HCT116 (cell line): ENCODE measurements around the gene RGS6. TPM values are rescaled to one million over a fixed set of nuclear protein-coding genes. Genes with fewer than 3 reads are reported as not detected.

Source experiments
- ATAC-seq: fragments of 200-7000 bp; cut with Tn5 transposase; 2 replicates; pipeline ENCODE4 v1.9.1; 2020; ENCODE audit warnings: mild to moderate bottlenecking, moderate library complexity
- BruUV-seq: library from RNA; stranded (reverse); fragments of 400-500 nt; replicated peaks from 2 replicates; lab custom pipeline; 2021; lab: Mats Ljungman, UMichigan
- CTCF ChIA-PET: fragments of 300-600 bp; sonication (Branson Sonifier 250); formaldehyde crosslinking; loops from one replicate; lab custom pipeline; 2021; ENCODE audit warnings: antibody characterized with exemption; lab: Charles Lee
- POLR2A ChIA-PET: fragments of 300-600, 350-600 bp; sonication (Branson Sonifier 250); formaldehyde crosslinking; loops from one replicate; lab custom pipeline; 2021; ENCODE audit warnings: antibody characterized with exemption; lab: Charles Lee
- RAD21 ChIA-PET, 2 experiments: fragments of 300-600 bp; sonication (Branson Sonifier 250); formaldehyde crosslinking; loops; one replicate each; lab custom pipeline; 2023; ENCODE audit warnings: low total read pairs in 2 of 2; ENCODE audit not compliant: uncharacterized antibody in 2 of 2, unreplicated experiment in 2 of 2, low non-redundant PET in 1 of 2; lab: Charles Lee
- DNase-seq: peaks from one replicate; pipeline ENCODE4 v3.0.0-alpha.2; 2010; ENCODE audit warnings: low read depth, low spot score
- H2AFZ ChIP-seq: fragments of 200-600 bp; shearing (Covaris generic), sonication (generic); 2 replicates; pipeline ENCODE4 v1.6.1; 2017; ENCODE audit warnings: low read depth, mixed run types, mixed read lengths, antibody characterized with exemption, low read length; ENCODE audit not compliant: poor library complexity, severe bottlenecking
- H3K27ac ChIP-seq: 2 replicates; pipeline ENCODE4 v1.5.1; 2012; ENCODE audit warnings: low read depth, low read length
- H3K27me3 ChIP-seq: fragments of 200-600 bp; sonication (generic); 2 replicates; pipeline ENCODE4 v1.6.1; 2016; ENCODE audit warnings: mixed run types, low read length, mixed read lengths; ENCODE audit not compliant: insufficient read depth
- H3K36me3 ChIP-seq, 2 experiments: fragments of 200-500 bp in 1 of 2; fragments of 200-600 bp in 1 of 2; sonication (Bioruptor generic) in 1 of 2; sonication (generic) in 1 of 2; 2 replicates each; pipeline versions ENCODE4 v1.5.1 to v1.6.1; 2014 to 2016; ENCODE audit warnings: low read length in 2 of 2, inconsistent platforms in 1 of 2, mixed read lengths in 1 of 2, mixed run types in 1 of 2; ENCODE audit not compliant: insufficient read depth in 2 of 2, control insufficient read depth in 1 of 2
- H3K4me1 ChIP-seq, 2 experiments: fragments of 200-600 bp in 1 of 2; sonication (generic) in 1 of 2; 2 replicates each; pipeline versions ENCODE4 v1.5.1 to v1.6.1; 2012 to 2017; ENCODE audit warnings: low read length in 2 of 2, inconsistent platforms in 1 of 2, mild to moderate bottlenecking in 1 of 2, mixed read lengths in 1 of 2, mixed run types in 1 of 2, moderate library complexity in 1 of 2; ENCODE audit not compliant: insufficient read depth in 2 of 2, control insufficient read depth in 1 of 2
- H3K4me2 ChIP-seq: fragments of 200-600 bp; sonication (generic); 2 replicates; pipeline ENCODE4 v1.6.1; 2017; ENCODE audit warnings: mixed run types, low read length, mixed read lengths
- H3K4me3 ChIP-seq, 2 experiments: fragments of 200-600 bp in 1 of 2; sonication (generic) in 1 of 2; replicated peaks in 1 of 2; 2 replicates each; pipeline ENCODE4 v1.5.1; 2011 to 2016; ENCODE audit warnings: low read length in 2 of 2, control low read depth in 1 of 2, low read depth in 1 of 2, mild to moderate bottlenecking in 1 of 2, mixed read lengths in 1 of 2, mixed run types in 1 of 2
- H3K79me2 ChIP-seq: fragments of 200-600 bp; sonication (generic); 2 replicates; pipeline ENCODE4 v1.6.1; 2017; ENCODE audit warnings: mild to moderate bottlenecking, mixed run types, low read length, moderate library complexity, mixed read lengths; ENCODE audit not compliant: insufficient read depth
- H3K9ac ChIP-seq: fragments of 200-600 bp; sonication (generic); 2 replicates; pipeline ENCODE4 v1.6.1; 2016; ENCODE audit warnings: low read length, mixed read lengths
- H3K9me2 ChIP-seq: fragments of 200-600 bp; sonication (generic), shearing (Covaris generic); 2 replicates; pipeline ENCODE4 v1.6.1; 2017; ENCODE audit warnings: mixed run types, mild to moderate bottlenecking, moderate library complexity; ENCODE audit not compliant: insufficient read depth
- H3K9me3 ChIP-seq, 2 experiments: fragments of 200-500 bp in 1 of 2; fragments of 200-600 bp in 1 of 2; sonication (Bioruptor generic) in 1 of 2; sonication (generic) in 1 of 2; 2 replicates each; pipeline ENCODE4 v1.6.1; 2014 to 2017; ENCODE audit warnings: low read length in 2 of 2, mixed read lengths in 2 of 2, inconsistent platforms in 1 of 2, low read depth in 1 of 2, mild to moderate bottlenecking in 1 of 2, mixed run types in 1 of 2, moderate library complexity in 1 of 2; ENCODE audit not compliant: control insufficient read depth in 1 of 2, insufficient read depth in 1 of 2
- H4K20me1 ChIP-seq: fragments of 200-600 bp; sonication (generic), shearing (Covaris generic); 2 replicates; pipeline ENCODE4 v1.6.1; 2017; ENCODE audit warnings: mixed run types, mild to moderate bottlenecking, moderate library complexity; ENCODE audit not compliant: insufficient read depth
- ELF1 ChIP-seq: IDR thresholded peaks from 2 replicates; pipeline ENCODE4 v1.6.1; 2012; ENCODE audit warnings: low read depth, borderline replicate concordance
- EZH2phosphoT487 ChIP-seq: fragments of 200-600 bp; IDR thresholded peaks from 2 replicates; pipeline ENCODE4 v1.6.1; 2018; ENCODE audit warnings: antibody characterized with exemption, borderline replicate concordance
- POLR2A ChIP-seq: IDR thresholded peaks from 2 replicates; pipeline ENCODE4 v1.7.0; 2011; ENCODE audit warnings: borderline replicate concordance; ENCODE audit not compliant: insufficient read depth, insufficient read length; ENCODE audit errors: extremely low read depth
- POLR2AphosphoS5 ChIP-seq: IDR thresholded peaks from 2 replicates; pipeline ENCODE4 v1.6.1; 2011; ENCODE audit warnings: mild to moderate bottlenecking, low read depth, low read length, moderate library complexity
- RAD21 ChIP-seq: IDR thresholded peaks from 2 replicates; pipeline ENCODE4 v1.6.1; 2012; ENCODE audit warnings: low read depth, mild to moderate bottlenecking
- REST ChIP-seq: IDR thresholded peaks from 2 replicates; pipeline ENCODE4 v1.6.1; 2012; ENCODE audit warnings: low read depth
- TCF7L2 ChIP-seq: IDR thresholded peaks from 2 replicates; pipeline ENCODE4 v1.7.0; 2011; ENCODE audit warnings: borderline replicate concordance, inconsistent platforms; ENCODE audit not compliant: insufficient read depth, insufficient read length; ENCODE audit errors: extremely low read depth
- ZFX ChIP-seq: fragments of 450-650 bp; IDR thresholded peaks from 2 replicates; pipeline ENCODE4 v1.6.1; 2017
- ZNF274 ChIP-seq: fragments of 200-500 bp; sonication (Bioruptor generic); IDR thresholded peaks from 2 replicates; pipeline ENCODE4 v1.6.1; 2014; ENCODE audit warnings: mild to moderate bottlenecking, low read depth, low read length, inconsistent platforms
- intact Hi-C: fragments of 100-400 bp; cut with micrococcal nuclease; formaldehyde crosslinking; loops from 2 replicates; pipeline ENCODE4 v1.10.0; 2022
- total RNA-seq: library from RNA; stranded (reverse); gene quantifications from one replicate; pipeline ENCODE4 v1.2.1, GENCODE V29; 2021; ENCODE audit not compliant: unreplicated experiment

The RGS6 gene
- total RNA-seq, 1 experiment from 2014 or later, result 4.7 TPM

GRCh38 chr14:72611506-72611905 is 679.3 kb downstream of the RGS6 start:
- Histone ChIP-seq H3K4me2 (no peak overlapping the region), H3K36me3 (no peaks in the 10 kb centered on the region), H3K9me2 (no peaks in the 10 kb centered on the region), H3K4me1 (peaks cover 7 to 29% of the 10 kb centered on the region in 2 experiments), H3K9me3 (no peaks in the 10 kb centered on the region), H3K27me3 (no peaks in the 10 kb centered on the region), H3K27ac (no peak overlapping the region), H2AFZ (no peak overlapping the region), H3K4me3 (no peak overlapping the region), H3K9ac (no peak overlapping the region), H4K20me1 (no peaks in the 10 kb centered on the region), H3K79me2 (no peaks in the 10 kb centered on the region)
- intact Hi-C loops, result no loop called here
- TF ChIP-seq ELF1 (no peak), POLR2AphosphoS5 (no peak), POLR2A (no peak), ZFX (no peak), ZNF274 (no peak), RAD21 (no peak), REST (no peak), TCF7L2 (no peak), EZH2phosphoT487 (no peak)
- BruUV-seq, result no TSS peak
- RAD21 ChIA-PET, result no interaction called here
- DNase-seq (no peak), ATAC-seq (no peak)
- POLR2A ChIA-PET, result no interaction called here
- CTCF ChIA-PET, result no interaction called here
